SU-DHL-6 (cell line): Measurements from ENCODE around the gene SH3PXD2A.

ENCODE experiments used
- H2AFZ ChIP-seq: fragments of 200-600 bp; sonication (generic); 2 replicates; pipeline ENCODE4 v1.6.1; 2014; ENCODE audit warnings: low read depth, mild to moderate bottlenecking, moderate library complexity, mixed read lengths, antibody characterized with exemption, low read length; ENCODE audit not compliant: severe bottlenecking
- H3F3A ChIP-seq: fragments of 200-600 bp; shearing (Covaris generic); 2 replicates; pipeline ENCODE4 v1.6.0; 2016; ENCODE audit warnings: antibody characterized with exemption, mild to moderate bottlenecking; ENCODE audit not compliant: insufficient read depth
- H3K27ac ChIP-seq: fragments of 200-600 bp; sonication (generic); 2 replicates; pipeline ENCODE4 v1.5.1; 2016; ENCODE audit warnings: low read depth, mild to moderate bottlenecking, low read length, moderate library complexity, mixed read lengths
- H3K27me3 ChIP-seq: fragments of 200-600 bp; sonication (generic), shearing (Covaris generic); 2 replicates; pipeline ENCODE4 v1.6.0; 2014; ENCODE audit warnings: mild to moderate bottlenecking, low read length
- H3K36me3 ChIP-seq: fragments of 200-600 bp; sonication (generic); 2 replicates; pipeline ENCODE4 v1.6.1; 2014; ENCODE audit warnings: mild to moderate bottlenecking, low read length, mixed read lengths
- H3K4me2 ChIP-seq: fragments of 300-600, 200-600 bp; shearing (Covaris generic), sonication (generic); 2 replicates; pipeline ENCODE4 v1.6.0; 2014; ENCODE audit warnings: low read length, low read depth, mild to moderate bottlenecking; ENCODE audit not compliant: poor library complexity, severe bottlenecking
- H3K4me3 ChIP-seq: fragments of 200-600 bp; sonication (generic); 2 replicates; pipeline ENCODE4 v1.5.1; 2014; ENCODE audit warnings: antibody characterized with exemption, low read length, mild to moderate bottlenecking, mixed read lengths; ENCODE audit not compliant: insufficient read depth, poor library complexity, severe bottlenecking
- H3K79me2 ChIP-seq: fragments of 200-600 bp; sonication (generic); 2 replicates; pipeline ENCODE4 v1.6.1; 2014; ENCODE audit warnings: mild to moderate bottlenecking, low read length, moderate library complexity; ENCODE audit not compliant: insufficient read depth
- H3K9ac ChIP-seq: fragments of 200-600 bp; sonication (generic); 2 replicates; pipeline ENCODE4 v1.7.0; 2014; ENCODE audit warnings: mild to moderate bottlenecking, low read length
- H3K9me2 ChIP-seq: fragments of 200-600 bp; sonication (generic); replicated peaks from 2 replicates; pipeline ENCODE4 v1.6.1; 2014; ENCODE audit warnings: low read length; ENCODE audit not compliant: insufficient read depth
- H3K9me3 ChIP-seq: fragments of 200-600 bp; sonication (generic); 2 replicates; pipeline ENCODE4 v1.6.1; 2014; ENCODE audit warnings: low read length, mixed read lengths; ENCODE audit not compliant: insufficient read depth
- H4K20me1 ChIP-seq: fragments of 200-600 bp; sonication (generic); 2 replicates; pipeline ENCODE4 v1.6.1; 2014; ENCODE audit warnings: low read depth, mild to moderate bottlenecking, antibody characterized with exemption, low read length, moderate library complexity, mixed read lengths
- EZH2phosphoT487 ChIP-seq: fragments of 200-600 bp; sonication (generic), shearing (Covaris generic); conservative IDR thresholded peaks from 2 replicates; pipeline ENCODE4 v1.6.1; 2018; ENCODE audit warnings: mild to moderate bottlenecking, antibody characterized with exemption, low read length, moderate library complexity, mixed read lengths
- TF ChIP-seq, protein P1 (sequence below): fragments of 200-600 bp; sonication (generic); IDR thresholded peaks from one replicate; pipeline ENCODE4 v1.5.1; 2017; ENCODE audit warnings: antibody characterized with exemption, mild to moderate bottlenecking, low read length, moderate library complexity; ENCODE audit not compliant: insufficient read depth, poor library complexity, severe bottlenecking

SH3PXD2A gene

DNA sequence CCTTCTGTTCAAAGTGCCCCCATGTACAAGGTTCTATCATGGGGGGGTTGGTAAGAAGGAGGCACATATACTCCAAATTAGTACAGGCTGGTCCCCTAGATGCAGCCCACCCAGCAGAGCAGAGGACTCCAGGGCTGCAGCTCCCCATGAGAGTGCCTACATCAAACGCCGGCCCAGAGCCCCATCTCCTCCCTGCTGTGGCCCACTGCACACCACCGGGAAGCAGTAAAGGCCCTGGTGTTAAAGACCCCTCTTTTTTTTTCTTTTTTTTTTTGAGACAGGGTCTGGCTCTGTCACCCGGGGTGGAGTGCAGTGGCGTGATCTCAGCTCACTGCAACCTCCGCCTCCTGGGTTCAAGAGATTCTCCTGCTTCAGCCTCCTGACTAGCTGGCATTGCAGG lies 47.4 kb downstream of the SH3PXD2A start:
- no peaks in the 10 kb centered on the region for H3K27me3 ChIP-seq
- no peaks in the 10 kb centered on the region for H3K9me2 ChIP-seq
- no peak overlapping the region for H2AFZ ChIP-seq
- no peaks in the 10 kb centered on the region for H3K9me3 ChIP-seq
- H3F3A ChIP-seq, result no peaks in the 10 kb centered on the region
- no peaks in the 10 kb centered on the region for H4K20me1 ChIP-seq
- no peak overlapping the region for H3K4me3 ChIP-seq
- no peaks in the 10 kb centered on the region for H3K36me3 ChIP-seq
- H3K4me2 ChIP-seq, result no peak overlapping the region
- H3K9ac ChIP-seq, result no peak overlapping the region
- TF ChIP-seq, protein P1, sequence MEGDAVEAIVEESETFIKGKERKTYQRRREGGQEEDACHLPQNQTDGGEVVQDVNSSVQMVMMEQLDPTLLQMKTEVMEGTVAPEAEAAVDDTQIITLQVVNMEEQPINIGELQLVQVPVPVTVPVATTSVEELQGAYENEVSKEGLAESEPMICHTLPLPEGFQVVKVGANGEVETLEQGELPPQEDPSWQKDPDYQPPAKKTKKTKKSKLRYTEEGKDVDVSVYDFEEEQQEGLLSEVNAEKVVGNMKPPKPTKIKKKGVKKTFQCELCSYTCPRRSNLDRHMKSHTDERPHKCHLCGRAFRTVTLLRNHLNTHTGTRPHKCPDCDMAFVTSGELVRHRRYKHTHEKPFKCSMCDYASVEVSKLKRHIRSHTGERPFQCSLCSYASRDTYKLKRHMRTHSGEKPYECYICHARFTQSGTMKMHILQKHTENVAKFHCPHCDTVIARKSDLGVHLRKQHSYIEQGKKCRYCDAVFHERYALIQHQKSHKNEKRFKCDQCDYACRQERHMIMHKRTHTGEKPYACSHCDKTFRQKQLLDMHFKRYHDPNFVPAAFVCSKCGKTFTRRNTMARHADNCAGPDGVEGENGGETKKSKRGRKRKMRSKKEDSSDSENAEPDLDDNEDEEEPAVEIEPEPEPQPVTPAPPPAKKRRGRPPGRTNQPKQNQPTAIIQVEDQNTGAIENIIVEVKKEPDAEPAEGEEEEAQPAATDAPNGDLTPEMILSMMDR, result no peak
- no peak for TF ChIP-seq EZH2phosphoT487
- no peaks in the 10 kb centered on the region for H3K79me2 ChIP-seq
- no peak overlapping the region for H3K27ac ChIP-seq

DNA sequence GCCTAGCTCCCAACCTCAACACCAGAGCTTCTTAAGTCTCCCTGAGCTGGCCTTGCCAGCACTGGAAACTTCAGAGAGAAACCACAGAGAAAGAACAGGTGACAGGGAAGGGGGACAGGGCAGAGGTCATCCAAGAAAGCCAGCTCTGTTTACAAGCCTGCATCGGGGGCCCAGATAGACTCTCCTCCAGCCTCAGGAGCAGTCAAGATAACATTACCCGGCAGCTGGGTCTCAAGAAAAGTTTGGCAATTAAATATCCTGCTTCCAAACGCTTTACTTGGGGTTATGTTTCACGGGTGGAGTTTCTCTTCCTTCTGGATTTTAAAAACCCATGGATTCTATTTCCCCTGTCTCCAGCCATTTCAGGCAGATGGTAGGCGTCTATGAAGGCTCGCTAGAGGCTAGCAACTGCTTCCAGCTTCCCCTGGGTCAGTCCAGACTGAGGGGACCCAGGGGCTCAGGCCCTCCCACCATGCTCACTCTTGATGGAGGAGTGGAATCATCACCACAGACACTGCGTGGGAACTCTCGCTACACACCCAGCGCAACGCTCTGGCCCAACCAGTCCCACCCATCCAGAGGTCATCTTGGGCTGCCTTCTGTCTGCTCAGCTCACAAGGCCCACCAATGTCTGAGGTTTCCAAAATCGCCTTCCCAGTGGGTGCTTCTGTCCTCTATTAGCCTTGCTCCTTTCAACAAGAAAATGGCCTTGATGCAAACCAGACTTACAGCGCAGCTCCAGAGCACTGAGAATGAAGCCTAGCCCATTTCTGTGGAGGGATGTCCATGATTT lies 48.8 kb downstream of the SH3PXD2A start:
- Histone ChIP-seq H3K79me2 (no peaks in the 10 kb centered on the region), H3K4me2 (no peak overlapping the region)

DNA sequence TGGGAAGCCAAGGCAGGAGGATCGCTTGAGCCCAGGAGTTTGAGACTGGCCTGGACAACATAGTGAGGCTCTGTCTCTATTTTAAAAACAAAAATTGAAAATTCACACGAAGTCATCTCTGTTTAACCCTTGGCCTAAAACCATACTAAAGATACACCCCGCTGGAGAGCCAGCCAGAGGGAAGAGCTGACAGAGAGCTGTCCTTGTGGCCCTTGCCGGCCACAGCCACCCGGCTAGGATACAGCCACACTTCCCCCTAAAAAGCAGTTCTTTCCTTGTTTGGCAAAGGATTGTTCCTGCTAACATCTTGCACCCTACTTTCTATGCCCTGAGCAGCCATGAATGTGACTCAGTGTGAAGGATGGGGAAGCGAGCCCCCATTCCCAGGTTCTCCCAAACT lies 49.6 kb downstream of the SH3PXD2A start:
- H3K27me3 ChIP-seq, result no peaks in the 10 kb centered on the region
- H3K79me2 ChIP-seq, result no peaks in the 10 kb centered on the region
- H3F3A ChIP-seq, result no peaks in the 10 kb centered on the region
- H3K9me2 ChIP-seq, result no peaks in the 10 kb centered on the region
- no peak overlapping the region for H3K4me3 ChIP-seq
- H3K27ac ChIP-seq, result no peak overlapping the region
- no peak overlapping the region for H2AFZ ChIP-seq
- TF ChIP-seq EZH2phosphoT487, result no peak
- TF ChIP-seq, protein P1, result no peak
- H3K9me3 ChIP-seq, result no peaks in the 10 kb centered on the region
- no peak overlapping the region for H3K4me2 ChIP-seq
- H3K36me3 ChIP-seq, result no peaks in the 10 kb centered on the region
- no peak overlapping the region for H3K9ac ChIP-seq
- no peaks in the 10 kb centered on the region for H4K20me1 ChIP-seq

More for the DNA sequence above, 48.8 kb downstream of the SH3PXD2A start:
- H3K9ac ChIP-seq, result no peak overlapping the region
- no peaks in the 10 kb centered on the region for H3F3A ChIP-seq
- no peak overlapping the region for H3K27ac ChIP-seq
- H3K27me3 ChIP-seq, result no peaks in the 10 kb centered on the region
- no peaks in the 10 kb centered on the region for H3K9me3 ChIP-seq
- no peak overlapping the region for H3K4me3 ChIP-seq
- no peaks in the 10 kb centered on the region for H3K9me2 ChIP-seq
- no peak for TF ChIP-seq EZH2phosphoT487
- TF ChIP-seq, protein P1, result no peak
- H4K20me1 ChIP-seq, result no peaks in the 10 kb centered on the region
- no peak overlapping the region for H2AFZ ChIP-seq
- H3K36me3 ChIP-seq, result no peaks in the 10 kb centered on the region
